Activated gamma-delta T cell treated with Interleukin-2 at 50 U/mL for 16 hours (primary cell): ENCODE results near the gene CACNB2.
"Not testable (repeated sequence)": the region's sequence is repeated elsewhere in the genome, so short reads cannot be mapped to it uniquely, and the experiment has no call there.

Source experiments
- DNase-seq: peaks from one replicate; pipeline ENCODE4 v3.0.0-alpha.2; 2020

The CACNB2 gene

DNA sequence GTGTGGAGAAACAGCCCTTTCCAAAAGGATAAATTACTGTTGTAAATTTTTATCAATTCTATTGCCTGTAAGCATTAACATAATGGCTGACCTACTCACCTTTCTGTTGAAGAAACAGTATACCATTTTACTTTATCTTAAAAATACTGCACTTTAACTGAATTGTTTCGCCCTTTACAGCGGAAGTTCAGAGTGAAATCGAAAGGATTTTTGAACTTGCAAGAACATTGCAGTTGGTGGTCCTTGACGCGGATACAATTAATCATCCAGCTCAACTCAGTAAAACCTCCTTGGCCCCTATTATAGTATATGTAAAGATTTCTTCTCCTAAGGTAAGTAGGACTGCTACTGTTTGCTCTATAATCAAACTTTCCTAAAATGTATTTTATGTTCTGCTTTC is 393.7 kb downstream of the CACNB2 start:
- no peak for DNase-seq

DNA sequence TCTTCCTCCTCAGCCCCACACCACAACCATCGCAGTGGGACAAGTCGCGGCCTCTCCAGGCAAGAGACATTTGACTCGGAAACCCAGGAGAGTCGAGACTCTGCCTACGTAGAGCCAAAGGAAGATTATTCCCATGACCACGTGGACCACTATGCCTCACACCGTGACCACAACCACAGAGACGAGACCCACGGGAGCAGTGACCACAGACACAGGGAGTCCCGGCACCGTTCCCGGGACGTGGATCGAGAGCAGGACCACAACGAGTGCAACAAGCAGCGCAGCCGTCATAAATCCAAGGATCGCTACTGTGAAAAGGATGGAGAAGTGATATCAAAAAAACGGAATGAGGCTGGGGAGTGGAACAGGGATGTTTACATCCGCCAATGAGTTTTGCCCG is 399.1 kb downstream of the CACNB2 start:
- DNase-seq, result no peak

- DNase-seq, result no peak
Measured at GRCh38 chr10:18540195-18540594, 400.0 kb downstream of the CACNB2 start.

DNA sequence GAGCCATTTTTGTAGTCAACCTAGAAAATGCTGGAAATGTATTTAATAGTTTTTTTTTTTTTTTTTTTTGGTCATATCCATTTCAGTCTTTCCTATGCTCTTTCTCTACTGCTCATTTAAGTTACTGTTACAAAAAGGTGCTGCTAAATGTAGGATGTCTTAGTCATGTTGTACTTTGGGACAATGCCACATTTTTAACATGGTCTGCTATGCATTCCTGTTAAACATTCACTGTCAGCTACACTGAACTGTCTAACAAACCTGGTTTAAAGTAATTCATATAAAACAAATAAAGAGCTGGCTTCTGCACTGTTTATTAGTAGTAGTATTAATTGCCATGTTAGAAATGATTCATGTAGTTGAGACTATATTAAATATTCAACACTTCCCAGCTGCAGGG is 402.6 kb downstream of the CACNB2 start:
- no peak for DNase-seq

GRCh38 chr10:18545621-18546305 is 405.5 kb downstream of the CACNB2 start:
- DNase-seq, result no peak

GRCh38 chr10:18549105-18549504 is 408.9 kb downstream of the CACNB2 start:
- no peak for DNase-seq

GRCh38 chr10:18551473-18551872 is 411.2 kb downstream of the CACNB2 start:
- DNase-seq, result no peak

DNA sequence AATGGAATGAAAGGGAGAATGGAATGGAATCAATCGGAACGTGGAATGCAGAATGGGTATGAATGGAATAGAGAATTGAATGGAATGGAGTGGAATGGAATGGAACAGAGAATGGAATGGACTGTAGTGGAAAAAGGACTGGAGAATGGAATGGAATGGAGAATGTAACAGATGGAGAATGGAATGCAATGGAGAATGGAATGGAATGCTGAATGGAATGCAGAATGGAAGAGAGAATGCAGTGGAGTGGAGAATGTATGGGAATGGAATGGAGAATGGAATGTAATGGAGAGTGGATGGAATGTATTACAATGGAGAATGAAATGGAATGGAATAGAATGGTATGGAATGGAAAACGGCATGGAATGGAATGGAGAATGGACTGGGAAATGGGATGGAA is 414.3 kb downstream of the CACNB2 start:
- no peak for DNase-seq

DNA sequence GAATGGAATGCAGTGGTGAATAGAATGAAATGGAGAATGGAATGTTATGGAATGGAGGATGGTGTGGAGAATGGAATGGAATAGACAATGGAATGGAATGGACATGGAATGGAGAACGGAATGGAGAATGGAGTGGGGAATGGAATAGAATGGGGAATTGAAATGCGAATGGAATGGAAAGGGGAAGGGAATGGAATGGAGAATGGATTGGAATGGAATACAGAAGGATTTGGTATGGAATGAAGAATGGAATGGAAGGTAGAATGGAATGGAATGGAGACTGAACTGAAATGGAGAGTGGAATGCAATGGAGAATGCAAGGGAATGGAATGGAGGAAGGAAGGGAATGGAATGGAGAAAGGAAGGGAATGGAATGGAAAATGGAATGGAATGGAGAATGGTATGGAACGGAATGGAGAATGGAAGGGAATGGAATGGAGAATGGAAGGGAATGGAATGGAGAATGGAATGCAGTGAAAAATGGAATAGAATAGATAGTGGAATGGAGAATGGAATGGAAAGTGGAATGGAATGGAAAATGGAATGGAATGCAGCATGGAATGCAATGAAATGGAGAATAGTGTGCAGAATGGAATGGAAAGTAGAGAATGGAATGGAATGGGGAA is 416.4 kb downstream of the CACNB2 start:
- DNase-seq, result no peak

DNA sequence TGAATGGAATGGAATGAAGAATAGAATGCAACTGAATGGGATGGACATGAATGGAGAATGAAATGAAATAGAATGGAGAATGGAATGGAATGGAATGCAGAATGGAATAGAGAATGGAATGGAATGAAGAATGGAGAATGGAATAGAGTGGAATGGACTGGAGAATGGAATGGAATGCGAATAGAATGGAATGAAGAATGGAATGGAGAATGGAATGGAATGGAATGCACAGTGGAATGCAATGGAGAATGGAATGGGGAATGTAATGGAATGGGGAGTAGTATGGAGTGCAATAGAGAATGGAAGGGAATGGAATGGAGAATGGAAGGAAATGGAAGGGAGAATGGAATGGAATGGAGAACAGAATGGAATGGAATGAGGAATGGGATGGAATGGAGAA is 417.7 kb downstream of the CACNB2 start:
- no peak for DNase-seq

DNA sequence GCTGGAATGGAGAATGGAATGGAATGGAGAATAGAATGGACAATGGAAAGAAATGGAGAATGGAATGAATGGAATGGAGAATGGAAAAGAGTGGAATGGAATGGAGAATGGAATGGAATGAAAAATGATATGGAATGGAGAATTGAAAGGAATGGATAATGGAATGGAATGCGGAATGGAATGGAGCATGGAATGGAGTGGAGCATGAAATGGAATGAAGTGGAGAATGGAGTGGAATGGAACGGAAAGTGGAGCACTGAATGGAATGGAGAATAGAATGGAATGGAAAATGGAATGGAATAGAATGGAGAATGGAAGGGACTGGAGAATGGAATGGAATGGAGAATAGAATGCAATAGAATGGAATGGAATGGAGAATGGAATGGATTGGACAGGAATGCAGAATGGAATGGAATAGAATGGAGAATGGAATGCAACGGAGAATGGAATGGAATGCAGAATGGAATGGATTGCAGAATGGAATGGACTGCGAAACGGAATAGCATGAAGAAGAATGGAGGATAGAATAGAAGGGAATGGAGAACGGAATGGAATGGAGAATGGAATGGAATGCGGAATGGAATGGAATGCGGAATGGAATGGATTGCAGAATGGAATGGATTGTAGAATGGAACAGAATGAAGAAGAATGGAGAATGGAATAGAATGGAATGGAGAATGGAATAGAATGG is 421.8 kb downstream of the CACNB2 start:
- DNase-seq, result no peak

GRCh38 chr10:18563003-18563726 is 422.9 kb downstream of the CACNB2 start:
- no peak for DNase-seq

- no peak for DNase-seq
Measured at GRCh38 chr10:18565006-18565405, 424.8 kb downstream of the CACNB2 start.

DNA sequence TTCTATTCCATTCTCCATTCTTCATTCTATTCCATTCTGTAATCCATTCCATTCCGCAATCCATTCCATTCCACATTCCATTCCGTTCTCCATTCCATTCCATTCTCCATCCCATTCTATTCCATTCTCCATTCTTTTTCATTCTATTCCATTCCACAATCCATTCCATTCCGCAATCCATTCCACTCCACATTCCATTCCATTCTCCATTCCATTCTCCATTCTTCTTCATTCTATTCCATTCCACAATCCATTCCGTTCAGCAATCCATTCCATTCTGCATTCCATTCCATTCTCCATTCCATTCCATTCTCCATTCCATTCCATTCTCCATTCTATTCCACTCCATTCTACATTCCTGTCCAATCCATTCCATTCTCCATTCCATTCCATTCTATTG is 426.0 kb downstream of the CACNB2 start:
- DNase-seq, result no peak

GRCh38 chr10:18567343-18567856 is 427.2 kb downstream of the CACNB2 start:
- DNase-seq, result no peak

- not testable (repeated sequence) for DNase-seq
Measured at GRCh38 chr10:18570386-18570785, 430.2 kb downstream of the CACNB2 start.

- DNase-seq, result no peak
Measured at GRCh38 chr10:18571076-18571475, 430.9 kb downstream of the CACNB2 start.

DNA sequence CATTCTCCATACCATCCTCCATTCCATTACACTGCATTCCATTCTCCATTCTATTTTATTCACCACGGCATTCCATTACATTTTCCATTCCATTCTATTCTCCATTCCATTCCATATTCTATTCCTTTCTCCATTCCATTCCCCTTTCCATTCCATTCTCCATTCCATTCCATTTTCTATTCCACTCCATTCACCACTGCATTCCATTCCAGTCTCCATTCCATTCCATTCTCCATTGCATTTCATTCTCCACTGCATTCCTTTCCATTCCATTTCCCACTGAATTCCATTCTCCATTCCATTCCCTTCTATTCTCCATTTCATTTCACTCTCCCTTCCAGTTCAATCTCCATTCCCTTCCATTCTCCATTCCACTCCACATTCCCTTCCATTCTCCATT is 431.6 kb downstream of the CACNB2 start:
- DNase-seq, result no peak

DNA sequence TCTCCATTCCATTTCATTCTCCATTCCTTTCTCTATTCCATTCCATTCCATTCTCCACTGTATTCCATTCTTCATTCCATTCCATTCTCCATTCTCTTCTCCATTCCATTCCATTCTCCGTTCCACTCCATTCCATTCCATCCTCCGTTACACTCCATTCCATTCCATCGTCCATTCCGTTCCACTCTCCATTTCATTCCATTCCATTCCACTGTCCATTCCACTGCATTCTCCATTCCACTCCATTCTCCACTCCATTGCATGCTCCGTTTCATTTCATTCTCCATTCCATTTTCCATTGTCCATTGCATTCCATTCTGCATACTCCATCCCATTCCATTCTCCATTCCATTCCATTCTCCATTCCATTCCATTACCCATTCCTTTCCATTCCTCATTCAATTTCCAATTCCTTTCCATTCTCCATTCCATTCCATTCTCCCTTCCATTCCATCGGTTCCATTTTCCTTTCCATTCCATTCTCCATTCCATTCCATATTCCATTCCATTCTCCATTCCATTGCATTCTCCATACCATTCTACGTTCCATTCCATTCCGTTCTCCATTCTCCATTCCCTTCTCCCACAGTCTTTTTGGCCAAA is 432.8 kb downstream of the CACNB2 start:
- DNase-seq, result no peak

GRCh38 chr10:18576586-18576985 is 436.4 kb downstream of the CACNB2 start:
- DNase-seq, result no peak

GRCh38 chr10:18577823-18578685 is 437.8 kb downstream of the CACNB2 start:
- no peak for DNase-seq

DNA sequence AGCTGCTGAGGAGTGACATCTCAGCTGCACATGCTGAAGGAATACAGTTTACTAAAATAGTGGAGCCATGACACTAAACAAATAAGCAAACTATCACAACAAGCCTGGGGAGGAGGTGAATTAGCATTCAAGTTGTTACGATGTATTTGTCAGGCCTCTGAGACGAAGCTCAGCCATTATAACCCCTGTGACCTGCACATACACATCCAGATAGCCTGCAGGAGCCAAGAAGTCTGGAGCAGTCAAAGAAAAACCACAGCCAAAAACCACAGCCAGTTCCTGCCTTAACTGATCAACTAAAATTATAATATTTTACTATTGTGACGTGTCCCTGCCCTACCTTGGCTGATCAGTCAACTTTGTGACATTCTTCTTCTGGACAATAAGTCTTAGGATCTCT is 442.6 kb downstream of the CACNB2 start:
- DNase-seq, result no peak
